Liver (tissue), 9 donors: ENCODE measurements around the gene MRPL42. TPM values are rescaled to one million over a fixed set of nuclear protein-coding genes. Genes with fewer than 3 reads are reported as not detected.

ENCODE experiments used
- DNase-seq: peaks from one replicate; pipeline ENCODE4 v3.0.0-alpha.2; 2017; ENCODE audit warnings: low spot score
- H3K27ac ChIP-seq, 2 donors: one replicate each; pipeline ENCODE4 v1.7.0; 2013; ENCODE audit warnings: inconsistent platforms in 2 of 2, low read length in 2 of 2, control low read depth in 1 of 2, low read depth in 1 of 2, mild to moderate bottlenecking in 1 of 2
- H3K27me3 ChIP-seq, 4 donors: one replicate each; pipeline versions ENCODE4 v1.6.1 to v1.7.0; 2013; ENCODE audit warnings: low read length in 3 of 4, inconsistent platforms in 1 of 4, mild to moderate bottlenecking in 1 of 4, moderate library complexity in 1 of 4; ENCODE audit not compliant: control insufficient read depth in 4 of 4, insufficient read depth in 4 of 4
- H3K36me3 ChIP-seq, 4 donors: one replicate each; pipeline versions ENCODE4 v1.6.1 to v1.7.0; 2013; ENCODE audit warnings: low read length in 3 of 4, mild to moderate bottlenecking in 3 of 4, low read depth in 1 of 4, moderate library complexity in 1 of 4; ENCODE audit not compliant: control insufficient read depth in 4 of 4, insufficient read depth in 3 of 4
- H3K4me1 ChIP-seq, 4 donors: one replicate each; pipeline versions ENCODE4 v1.6.1 to v1.7.0; 2013; ENCODE audit warnings: low read length in 3 of 4, mild to moderate bottlenecking in 3 of 4, moderate library complexity in 1 of 4; ENCODE audit not compliant: control insufficient read depth in 4 of 4, insufficient read depth in 4 of 4
- H3K4me3 ChIP-seq, 3 donors: one replicate each; pipeline versions ENCODE4 v1.6.1 to v1.7.0; 2013; ENCODE audit warnings: low read length in 3 of 3, control low read depth in 1 of 3, low read depth in 1 of 3, mild to moderate bottlenecking in 1 of 3
- H3K9ac ChIP-seq, 2 donors: one replicate each; pipeline ENCODE4 v1.7.0; 2013; ENCODE audit warnings: low read length in 2 of 2, mild to moderate bottlenecking in 2 of 2, moderate library complexity in 2 of 2, control low read depth in 1 of 2, low read depth in 1 of 2
- H3K9me3 ChIP-seq, 4 donors: one replicate each; pipeline versions ENCODE4 v1.6.1 to v1.7.0; 2013; ENCODE audit warnings: low read length in 3 of 4; ENCODE audit not compliant: control insufficient read depth in 4 of 4
- ATF3 ChIP-seq: IDR thresholded peaks from 2 replicates; pipeline ENCODE4 v1.6.1; 2016; ENCODE audit warnings: antibody characterized with exemption
- CTCF ChIP-seq: fragments of 150-350 bp; IDR thresholded peaks from 2 replicates; pipeline ENCODE4 v1.5.1; 2017; ENCODE audit warnings: improper control_type of control experiment, low read depth, low read length; ENCODE audit not compliant: missing input control
- FOXA1 ChIP-seq: IDR thresholded peaks from 2 replicates; pipeline ENCODE4 v1.6.1; 2016; ENCODE audit warnings: antibody characterized with exemption
- FOXA2 ChIP-seq: IDR thresholded peaks from 2 replicates; pipeline ENCODE4 v1.6.1; 2016; ENCODE audit warnings: antibody characterized with exemption
- GABPA ChIP-seq, 2 donors: IDR thresholded peaks in 1 of 2; conservative IDR thresholded peaks in 1 of 2; 2 replicates each; pipeline ENCODE4 v1.6.1; 2016; ENCODE audit warnings: antibody characterized with exemption in 2 of 2, mild to moderate bottlenecking in 1 of 2, moderate library complexity in 1 of 2
- HNF4A ChIP-seq, 2 donors: conservative IDR thresholded peaks; 2 replicates each; pipeline ENCODE4 v1.6.1; 2016; ENCODE audit warnings: antibody characterized with exemption in 2 of 2, mild to moderate bottlenecking in 2 of 2
- HNF4G ChIP-seq: IDR thresholded peaks from 2 replicates; pipeline ENCODE4 v1.6.1; 2016; ENCODE audit warnings: antibody characterized with exemption
- MAX ChIP-seq: IDR thresholded peaks from 2 replicates; pipeline ENCODE4 v1.6.1; 2016; ENCODE audit warnings: antibody characterized with exemption
- RAD21 ChIP-seq, 2 donors: IDR thresholded peaks; 2 replicates each; pipeline ENCODE4 v1.6.1; 2016; ENCODE audit warnings: antibody characterized with exemption in 2 of 2, mild to moderate bottlenecking in 2 of 2
- REST ChIP-seq: IDR thresholded peaks from 2 replicates; pipeline ENCODE4 v1.6.1; 2016; ENCODE audit warnings: antibody characterized with exemption, mild to moderate bottlenecking
- RXRA ChIP-seq, 2 donors: IDR thresholded peaks; 2 replicates each; pipeline ENCODE4 v1.6.1; 2017 to 2018; ENCODE audit warnings: antibody characterized with exemption in 2 of 2, mild to moderate bottlenecking in 1 of 2
- SP1 ChIP-seq: IDR thresholded peaks from 2 replicates; pipeline ENCODE4 v1.6.1; 2018; ENCODE audit warnings: antibody characterized with exemption, mild to moderate bottlenecking
- TAF1 ChIP-seq: conservative IDR thresholded peaks from 2 replicates; pipeline ENCODE4 v1.6.1; 2016; ENCODE audit warnings: antibody characterized with exemption, mild to moderate bottlenecking
- YY1 ChIP-seq: IDR thresholded peaks from 2 replicates; pipeline ENCODE4 v1.6.1; 2016; ENCODE audit warnings: antibody characterized with exemption, mild to moderate bottlenecking
- ZBTB33 ChIP-seq: IDR thresholded peaks from 2 replicates; pipeline ENCODE4 v1.6.1; 2016; ENCODE audit warnings: antibody characterized with exemption
- WGBS: extraction: QIAGEN DNeasy Blood & Tissue Kit; methylation state at CpG from one replicate; pipeline ENCODE4 v1.1.7; 2013; 5-methylcytosine and 5-hydroxymethylcytosine counted together
- polyA plus RNA-seq, 2 donors: library from polyadenylated mRNA; stranded (reverse) in 1 of 2; unstranded in 1 of 2; fragments of 200-250 nt in 1 of 2; fragments of >200 nt in 1 of 2; fragmentation: Nextera tagmentation in 1 of 2; extraction: Ambion mirVana in 1 of 2; gene quantifications; one replicate each; pipeline versions ENCODE4 v1.2.1 to v1.2.3, GENCODE V29; 2013 to 2015
- total RNA-seq, 2 donors: library from RNA; depleted of rRNA; stranded (reverse); fragments of >200 nt; gene quantifications; one replicate each; pipeline ENCODE4 v1.2.3, GENCODE V29; 2014
- donor health status: healthy.
- donor health status: healthy.
- donor health status: healthy.
- donor health status: healthy.
- donor health status: healthy.

MRPL42 gene
- total and polyA plus RNA-seq, 4 donors, result 20.4 to 38.8 (median 33.3) TPM

GRCh38 chr12:93453633-93454032 is 13.7 kb upstream of the MRPL42 start:
- Histone ChIP-seq H3K36me3 (no peaks in the 10 kb centered on the region), H3K9me3 (no peaks in the 10 kb centered on the region), H3K9ac (no peak overlapping the region), H3K27ac (no peak overlapping the region), H3K27me3 (no peaks in the 10 kb centered on the region), H3K4me3 (no peak overlapping the region), H3K4me1 (no peaks in the 10 kb centered on the region)
- no peak for DNase-seq
- no peak for TF ChIP-seq RAD21 (IDR thresholded peaks at IDR 0.05)
- 93% methylated on average over 5 of the region's 5 CpGs for WGBS

GRCh38 chr12:93456077-93456476 is 11.2 kb upstream of the MRPL42 start:
- no peak for DNase-seq
- H3K27me3 ChIP-seq, result no peaks in the 10 kb centered on the region
- H3K9me3 ChIP-seq, result no peaks in the 10 kb centered on the region
- TF ChIP-seq RAD21 (IDR thresholded peaks at IDR 0.05) (no peak), MAX (no peak), ZBTB33 (no peak), RXRA (IDR thresholded peaks at IDR 0.05) (no peak), TAF1 (no peak), HNF4G (no peak), FOXA1 (no peak), FOXA2 (no peak)
- no peaks in the 10 kb centered on the region for H3K4me1 ChIP-seq
- WGBS, result 73% methylated on average over 2 of the region's 2 CpGs
- no peak overlapping the region for H3K9ac ChIP-seq
- no peak overlapping the region for H3K27ac ChIP-seq
- H3K36me3 ChIP-seq, result no peaks in the 10 kb centered on the region
- no peak overlapping the region for H3K4me3 ChIP-seq

GRCh38 chr12:93459097-93459496 is 8.2 kb upstream of the MRPL42 start:
- no peaks in the 10 kb centered on the region for H3K36me3 ChIP-seq
- H3K27ac ChIP-seq, result no peak overlapping the region
- no peaks in the 10 kb centered on the region for H3K9me3 ChIP-seq
- no peak for DNase-seq
- H3K27me3 ChIP-seq, result no peaks in the 10 kb centered on the region
- no peaks in the 10 kb centered on the region for H3K4me1 ChIP-seq
- no peak for TF ChIP-seq HNF4A (conservative IDR thresholded peaks at IDR 0.05)
- no peak for TF ChIP-seq YY1
- no peak for TF ChIP-seq RXRA (IDR thresholded peaks at IDR 0.05)
- TF ChIP-seq CTCF, result no peak
- no peak for TF ChIP-seq FOXA1
- no peak for TF ChIP-seq ZBTB33
- no peak for TF ChIP-seq GABPA (IDR thresholded peaks at IDR 0.05 in 1 of 2, conservative IDR thresholded peaks at IDR 0.05 in 1 of 2)
- TF ChIP-seq MAX, result no peak
- no peak for TF ChIP-seq REST
- TF ChIP-seq HNF4G, result no peak
- TF ChIP-seq ATF3, result no peak
- TF ChIP-seq TAF1, result no peak
- TF ChIP-seq SP1, result no peak
- 96% methylated on average over 5 of the region's 5 CpGs for WGBS
- no peak overlapping the region for H3K4me3 ChIP-seq
- H3K9ac ChIP-seq, result no peak overlapping the region
